Measurements from ENCODE around the gene KLHDC3. TPM values are rescaled to one million over a fixed set of nuclear protein-coding genes. Genes with fewer than 3 reads are reported as not detected.

KLHDC3 gene
- total RNA-seq, 1 donor from 2014 or later: 67.4 TPM

- Mint-ChIP-seq H3K4me3 (ENCODE audit: unreplicated experiment) (no peak overlapping the region), H3K36me3 (ENCODE audit: low read depth, unreplicated experiment) (peaks cover 23% of the 10 kb centered on the region), H3K27me3 (ENCODE audit: low read depth, unreplicated experiment) (no peaks in the 10 kb centered on the region), H3K4me1 (ENCODE audit: low read depth, unreplicated experiment) (no peaks in the 10 kb centered on the region), H3K27ac (ENCODE audit: unreplicated experiment) (no peak overlapping the region), H3K9me3 (ENCODE audit: unreplicated experiment) (no peaks in the 10 kb centered on the region)
- Histone ChIP-seq H3K9me3 (ENCODE audit: insufficient read depth, low read depth, low read length) (no peaks in the 10 kb centered on the region), H3K9ac (ENCODE audit: low read length) (no peak overlapping the region), H3K4me3 (ENCODE audit: insufficient read depth, low read depth, low read length) (no peak overlapping the region), H3K27ac (ENCODE audit: low read depth, low read length) (no peak overlapping the region), H3K79me2 (ENCODE audit: insufficient read depth, low read length) (peaks cover 3% of the 10 kb centered on the region), H4K20me1 (ENCODE audit: insufficient read depth, low read length) (peaks cover 24% of the 10 kb centered on the region), H2AFZ (ENCODE audit: low read depth, low read length) (no peak overlapping the region), H3K27me3 (ENCODE audit: insufficient read depth, low read length) (no peaks in the 10 kb centered on the region), H3K4me1 (ENCODE audit: insufficient read depth, low read length) (no peaks in the 10 kb centered on the region), H3K4me2 (ENCODE audit: low read length) (no peak overlapping the region), H3K36me3 (ENCODE audit: insufficient read depth, low read length) (peaks cover 22% of the 10 kb centered on the region)
- TF ChIP-seq CTCF (IDR thresholded peaks at IDR 0.05; ENCODE audit: insufficient read depth, low read depth, low read length) (no peak), EZH2 (IDR thresholded peaks at IDR 0.05; ENCODE audit: insufficient read depth, low read length) (no peak)
- FAIRE-seq: no peak
- no peak for DNase-seq (ENCODE audit: low read depth)
Measured at GRCh38 chr6:43034190-43034525, 20.1 kb downstream of the KLHDC3 start.

- TF ChIP-seq EZH2 (IDR thresholded peaks at IDR 0.05; ENCODE audit: insufficient read depth, low read length): no peak
- no peaks in the 10 kb centered on the region for H3K79me2 ChIP-seq (ENCODE audit: insufficient read depth, low read length)
- H3K9ac ChIP-seq (ENCODE audit: low read length): no peak overlapping the region
- no peaks in the 10 kb centered on the region for H3K9me3 ChIP-seq (ENCODE audit: insufficient read depth, low read depth, low read length)
- peaks cover 21% of the 10 kb centered on the region for H3K36me3 Mint-ChIP-seq (ENCODE audit: low read depth, unreplicated experiment)
- peaks cover 13% of the 10 kb centered on the region for H3K36me3 ChIP-seq (ENCODE audit: insufficient read depth, low read length)
- FAIRE-seq (no peak), DNase-seq (ENCODE audit: low read depth) (no peak)
- H3K4me2 ChIP-seq (ENCODE audit: low read length): no peak overlapping the region
- no peak overlapping the region for H3K27ac ChIP-seq (ENCODE audit: low read depth, low read length)
- H3K27me3 ChIP-seq (ENCODE audit: insufficient read depth, low read length): no peaks in the 10 kb centered on the region
- no peak overlapping the region for H3K4me3 Mint-ChIP-seq (ENCODE audit: unreplicated experiment)
- H3K27me3 Mint-ChIP-seq (ENCODE audit: low read depth, unreplicated experiment): no peaks in the 10 kb centered on the region
- no peaks in the 10 kb centered on the region for H3K4me1 ChIP-seq (ENCODE audit: insufficient read depth, low read length)
- no peak overlapping the region for H3K4me3 ChIP-seq (ENCODE audit: insufficient read depth, low read depth, low read length)
- H3K27ac Mint-ChIP-seq (ENCODE audit: unreplicated experiment): no peak overlapping the region
- no peak overlapping the region for H2AFZ ChIP-seq (ENCODE audit: low read depth, low read length)
- H4K20me1 ChIP-seq (ENCODE audit: insufficient read depth, low read length): peaks cover 22% of the 10 kb centered on the region
- no peaks in the 10 kb centered on the region for H3K9me3 Mint-ChIP-seq (ENCODE audit: unreplicated experiment)
- no peaks in the 10 kb centered on the region for H3K4me1 Mint-ChIP-seq (ENCODE audit: low read depth, unreplicated experiment)
Measured at GRCh38 chr6:43035495-43036194, 21.6 kb downstream of the KLHDC3 start.

- H2AFZ ChIP-seq (ENCODE audit: low read depth, low read length): no peak overlapping the region
- H3K79me2 ChIP-seq (ENCODE audit: insufficient read depth, low read length): no peaks in the 10 kb centered on the region
- Mint-ChIP-seq H3K27me3 (ENCODE audit: low read depth, unreplicated experiment) (no peaks in the 10 kb centered on the region), H3K27ac (ENCODE audit: unreplicated experiment) (no peak overlapping the region), H3K4me1 (ENCODE audit: low read depth, unreplicated experiment) (no peaks in the 10 kb centered on the region), H3K9me3 (ENCODE audit: unreplicated experiment) (no peaks in the 10 kb centered on the region), H3K36me3 (ENCODE audit: low read depth, unreplicated experiment) (peaks cover 21% of the 10 kb centered on the region), H3K4me3 (ENCODE audit: unreplicated experiment) (no peak overlapping the region)
- peaks cover 21% of the 10 kb centered on the region for H4K20me1 ChIP-seq (ENCODE audit: insufficient read depth, low read length)
- no peak overlapping the region for H3K9ac ChIP-seq (ENCODE audit: low read length)
- no peak overlapping the region for H3K4me2 ChIP-seq (ENCODE audit: low read length)
- H3K36me3 ChIP-seq (ENCODE audit: insufficient read depth, low read length): peaks cover 13% of the 10 kb centered on the region
- H3K27me3 ChIP-seq (ENCODE audit: insufficient read depth, low read length): no peaks in the 10 kb centered on the region
- no peak overlapping the region for H3K4me3 ChIP-seq (ENCODE audit: insufficient read depth, low read depth, low read length)
- no peak overlapping the region for H3K27ac ChIP-seq (ENCODE audit: low read depth, low read length)
- TF ChIP-seq CTCF (IDR thresholded peaks at IDR 0.05; ENCODE audit: insufficient read depth, low read depth, low read length) (no peak), EZH2 (IDR thresholded peaks at IDR 0.05; ENCODE audit: insufficient read depth, low read length) (no peak)
- DNase-seq (ENCODE audit: low read depth): no peak
- H3K4me1 ChIP-seq (ENCODE audit: insufficient read depth, low read length): no peaks in the 10 kb centered on the region
- H3K9me3 ChIP-seq (ENCODE audit: insufficient read depth, low read depth, low read length): no peaks in the 10 kb centered on the region
- no peak for FAIRE-seq
Measured at GRCh38 chr6:43036712-43037111, 22.7 kb downstream of the KLHDC3 start.

Data from astrocyte (in vitro differentiated cells and primary cell).